ENCODE measurements around the gene TCEA2. TPM values are rescaled to one million over a fixed set of nuclear protein-coding genes. Genes with fewer than 3 reads are reported as not detected.

The TCEA2 gene
- total and polyA plus RNA-seq, 2 of the 13 experiments (the other 11 are each of a cell fraction or from before 2014, with no cell fraction given), result 28.1 to 33.7 TPM

DNA sequence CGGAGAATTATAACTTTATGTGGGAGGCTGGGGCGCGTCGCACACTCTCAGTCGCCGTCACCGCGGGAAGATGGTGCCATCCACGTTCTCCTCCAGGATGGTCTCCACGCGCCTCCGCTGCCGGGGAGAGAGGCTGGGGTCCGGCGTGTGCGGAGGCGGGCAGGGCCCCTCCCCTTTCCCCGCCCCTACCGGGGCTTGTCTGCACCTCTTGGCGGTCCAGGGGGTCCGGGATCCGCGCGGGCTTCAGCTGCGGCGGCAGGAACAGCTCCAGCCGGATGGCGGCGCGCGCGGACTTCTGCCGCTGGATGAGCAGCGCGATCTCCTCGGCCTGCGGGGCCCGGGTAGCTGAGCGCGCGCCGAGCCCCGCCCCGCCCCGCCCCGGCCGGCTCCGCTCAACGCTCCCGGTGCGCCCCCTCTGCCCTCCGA is 20.4 kb downstream of the TCEA2 start (continued):
- TF ChIP-seq, protein P1, sequence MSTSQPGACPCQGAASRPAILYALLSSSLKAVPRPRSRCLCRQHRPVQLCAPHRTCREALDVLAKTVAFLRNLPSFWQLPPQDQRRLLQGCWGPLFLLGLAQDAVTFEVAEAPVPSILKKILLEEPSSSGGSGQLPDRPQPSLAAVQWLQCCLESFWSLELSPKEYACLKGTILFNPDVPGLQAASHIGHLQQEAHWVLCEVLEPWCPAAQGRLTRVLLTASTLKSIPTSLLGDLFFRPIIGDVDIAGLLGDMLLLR (CRISPR knock-in tag; IDR thresholded peaks at IDR 0.05), result peak; percentile 73; the same call in 1 of the 2 replicates
- no peak for TF ChIP-seq KDM1A (CRISPR knock-in tag; IDR thresholded peaks at IDR 0.05)
- peak; percentile 53 for TF ChIP-seq MYC (CRISPR knock-in tag; IDR thresholded peaks at IDR 0.05; ENCODE audit: borderline replicate concordance)
- TF ChIP-seq ZNF749 (CRISPR knock-in tag; IDR thresholded peaks at IDR 0.05; ENCODE audit: borderline replicate concordance), result no peak
- no peak for TF ChIP-seq GPN1 (CRISPR knock-in tag; IDR thresholded peaks at IDR 0.05; ENCODE audit: borderline replicate concordance)
- peak; percentile 51 for TF ChIP-seq HNRNPLL (IDR thresholded peaks at IDR 0.05; ENCODE audit: low read depth, low read length, poor library complexity, severe bottlenecking)
- TF ChIP-seq, protein P2, sequence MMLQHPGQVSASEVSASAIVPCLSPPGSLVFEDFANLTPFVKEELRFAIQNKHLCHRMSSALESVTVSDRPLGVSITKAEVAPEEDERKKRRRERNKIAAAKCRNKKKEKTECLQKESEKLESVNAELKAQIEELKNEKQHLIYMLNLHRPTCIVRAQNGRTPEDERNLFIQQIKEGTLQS (CRISPR knock-in tag; IDR thresholded peaks at IDR 0.05), result no peak
- no peak for TF ChIP-seq ZNF468 (CRISPR knock-in tag; IDR thresholded peaks at IDR 0.05)
- TF ChIP-seq CBFB (CRISPR knock-in tag; IDR thresholded peaks at IDR 0.05), result no peak
- peak; percentile 36; the same call in 1 of the 2 replicates for TF ChIP-seq MED1 (CRISPR knock-in tag; IDR thresholded peaks at IDR 0.05)
- TF ChIP-seq, protein P3, sequence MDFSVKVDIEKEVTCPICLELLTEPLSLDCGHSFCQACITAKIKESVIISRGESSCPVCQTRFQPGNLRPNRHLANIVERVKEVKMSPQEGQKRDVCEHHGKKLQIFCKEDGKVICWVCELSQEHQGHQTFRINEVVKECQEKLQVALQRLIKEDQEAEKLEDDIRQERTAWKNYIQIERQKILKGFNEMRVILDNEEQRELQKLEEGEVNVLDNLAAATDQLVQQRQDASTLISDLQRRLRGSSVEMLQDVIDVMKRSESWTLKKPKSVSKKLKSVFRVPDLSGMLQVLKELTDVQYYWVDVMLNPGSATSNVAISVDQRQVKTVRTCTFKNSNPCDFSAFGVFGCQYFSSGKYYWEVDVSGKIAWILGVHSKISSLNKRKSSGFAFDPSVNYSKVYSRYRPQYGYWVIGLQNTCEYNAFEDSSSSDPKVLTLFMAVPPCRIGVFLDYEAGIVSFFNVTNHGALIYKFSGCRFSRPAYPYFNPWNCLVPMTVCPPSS (IDR thresholded peaks at IDR 0.05), result no peak
- no peak for TF ChIP-seq ARID2 (CRISPR knock-in tag; IDR thresholded peaks at IDR 0.05; ENCODE audit: borderline replicate concordance)
- no peak for TF ChIP-seq GTF3A (CRISPR knock-in tag; conservative IDR thresholded peaks at IDR 0.05)
- TF ChIP-seq SKI (IDR thresholded peaks at IDR 0.05; ENCODE audit: partially characterized antibody), result no peak
- TF ChIP-seq, protein P4, sequence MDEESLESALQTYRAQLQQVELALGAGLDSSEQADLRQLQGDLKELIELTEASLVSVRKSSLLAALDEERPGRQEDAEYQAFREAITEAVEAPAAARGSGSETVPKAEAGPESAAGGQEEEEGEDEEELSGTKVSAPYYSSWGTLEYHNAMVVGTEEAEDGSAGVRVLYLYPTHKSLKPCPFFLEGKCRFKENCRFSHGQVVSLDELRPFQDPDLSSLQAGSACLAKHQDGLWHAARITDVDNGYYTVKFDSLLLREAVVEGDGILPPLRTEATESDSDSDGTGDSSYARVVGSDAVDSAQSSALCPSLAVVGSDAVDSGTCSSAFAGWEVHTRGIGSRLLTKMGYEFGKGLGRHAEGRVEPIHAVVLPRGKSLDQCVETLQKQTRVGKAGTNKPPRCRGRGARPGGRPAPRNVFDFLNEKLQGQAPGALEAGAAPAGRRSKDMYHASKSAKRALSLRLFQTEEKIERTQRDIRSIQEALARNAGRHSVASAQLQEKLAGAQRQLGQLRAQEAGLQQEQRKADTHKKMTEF (CRISPR knock-in tag; IDR thresholded peaks at IDR 0.05), result 0 out of 2 replicates have a peak, but pooled peaks have one; percentile 65
- TF ChIP-seq, protein P5, sequence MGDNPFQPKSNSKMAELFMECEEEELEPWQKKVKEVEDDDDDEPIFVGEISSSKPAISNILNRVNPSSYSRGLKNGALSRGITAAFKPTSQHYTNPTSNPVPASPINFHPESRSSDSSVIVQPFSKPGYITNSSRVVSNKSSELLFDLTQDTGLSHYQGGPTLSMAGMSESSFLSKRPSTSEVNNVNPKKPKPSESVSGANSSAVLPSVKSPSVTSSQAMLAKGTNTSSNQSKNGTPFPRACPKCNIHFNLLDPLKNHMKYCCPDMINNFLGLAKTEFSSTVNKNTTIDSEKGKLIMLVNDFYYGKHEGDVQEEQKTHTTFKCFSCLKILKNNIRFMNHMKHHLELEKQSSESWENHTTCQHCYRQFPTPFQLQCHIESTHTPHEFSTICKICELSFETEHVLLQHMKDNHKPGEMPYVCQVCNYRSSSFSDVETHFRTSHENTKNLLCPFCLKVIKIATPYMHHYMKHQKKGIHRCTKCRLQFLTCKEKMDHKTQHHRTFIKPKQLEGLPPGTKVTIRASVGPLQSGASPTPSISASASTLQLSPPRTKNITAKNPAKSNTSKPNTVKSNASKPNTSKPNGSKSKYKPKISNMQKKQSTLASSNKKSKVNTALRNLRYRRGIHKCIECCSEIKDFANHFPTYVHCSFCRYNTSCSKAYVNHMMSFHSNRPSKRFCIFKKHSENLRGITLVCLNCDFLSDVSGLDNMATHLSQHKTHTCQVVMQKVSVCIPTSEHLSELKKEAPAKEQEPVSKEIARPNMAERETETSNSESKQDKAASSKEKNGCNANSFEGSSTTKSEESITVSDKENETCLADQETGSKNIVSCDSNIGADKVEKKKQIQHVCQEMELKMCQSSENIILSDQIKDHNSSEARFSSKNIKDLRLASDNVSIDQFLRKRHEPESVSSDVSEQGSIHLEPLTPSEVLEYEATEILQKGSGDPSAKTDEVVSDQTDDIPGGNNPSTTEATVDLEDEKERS (CRISPR knock-in tag; IDR thresholded peaks at IDR 0.05), result no peak
- TF ChIP-seq KDM5B (CRISPR knock-in tag; IDR thresholded peaks at IDR 0.05; ENCODE audit: borderline replicate concordance), result peak; percentile 65; the same call in 1 of the 2 replicates
- TF ChIP-seq, protein P6, sequence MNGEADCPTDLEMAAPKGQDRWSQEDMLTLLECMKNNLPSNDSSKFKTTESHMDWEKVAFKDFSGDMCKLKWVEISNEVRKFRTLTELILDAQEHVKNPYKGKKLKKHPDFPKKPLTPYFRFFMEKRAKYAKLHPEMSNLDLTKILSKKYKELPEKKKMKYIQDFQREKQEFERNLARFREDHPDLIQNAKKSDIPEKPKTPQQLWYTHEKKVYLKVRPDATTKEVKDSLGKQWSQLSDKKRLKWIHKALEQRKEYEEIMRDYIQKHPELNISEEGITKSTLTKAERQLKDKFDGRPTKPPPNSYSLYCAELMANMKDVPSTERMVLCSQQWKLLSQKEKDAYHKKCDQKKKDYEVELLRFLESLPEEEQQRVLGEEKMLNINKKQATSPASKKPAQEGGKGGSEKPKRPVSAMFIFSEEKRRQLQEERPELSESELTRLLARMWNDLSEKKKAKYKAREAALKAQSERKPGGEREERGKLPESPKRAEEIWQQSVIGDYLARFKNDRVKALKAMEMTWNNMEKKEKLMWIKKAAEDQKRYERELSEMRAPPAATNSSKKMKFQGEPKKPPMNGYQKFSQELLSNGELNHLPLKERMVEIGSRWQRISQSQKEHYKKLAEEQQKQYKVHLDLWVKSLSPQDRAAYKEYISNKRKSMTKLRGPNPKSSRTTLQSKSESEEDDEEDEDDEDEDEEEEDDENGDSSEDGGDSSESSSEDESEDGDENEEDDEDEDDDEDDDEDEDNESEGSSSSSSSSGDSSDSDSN (CRISPR knock-in tag; IDR thresholded peaks at IDR 0.05), result no peak; the same call in 1 of the 2 replicates
- peak; percentile 35; the same call in 1 of the 2 replicates for TF ChIP-seq POGZ (CRISPR knock-in tag; IDR thresholded peaks at IDR 0.05)
- TF ChIP-seq ADNP (CRISPR knock-in tag; IDR thresholded peaks at IDR 0.05), result no peak
